ENCODE measurements around the gene SYNDIG1.

Gene SYNDIG1

DNA sequence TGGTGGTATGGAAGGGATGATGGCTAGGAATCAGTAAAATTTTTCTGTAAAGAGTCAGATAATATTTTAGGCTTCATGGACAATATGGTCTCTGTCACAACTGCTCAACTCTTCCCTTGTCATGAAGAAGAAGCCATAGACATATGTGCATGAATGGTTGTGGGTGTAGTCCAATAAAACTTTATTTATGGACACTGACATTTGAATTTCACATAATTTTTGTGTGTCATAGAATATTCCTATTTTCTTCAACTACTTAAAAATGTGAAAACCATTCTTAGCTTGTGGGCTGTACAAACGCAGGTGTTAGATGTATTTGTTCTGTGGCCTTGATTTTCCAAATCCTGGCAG, 59.9 kb downstream of the SYNDIG1 start:
- no peak for DNase-seq

- DNase-seq, result no peak
These were observed 60.8 kb downstream of the SYNDIG1 start for GRCh38 chr20:24530131-24530680.

GRCh38 chr20:24531202-24531601, 61.8 kb downstream of the SYNDIG1 start:
- DNase-seq, result no peak

GRCh38 chr20:24531631-24532419, 62.4 kb downstream of the SYNDIG1 start:
- DNase-seq, result no peak

DNA sequence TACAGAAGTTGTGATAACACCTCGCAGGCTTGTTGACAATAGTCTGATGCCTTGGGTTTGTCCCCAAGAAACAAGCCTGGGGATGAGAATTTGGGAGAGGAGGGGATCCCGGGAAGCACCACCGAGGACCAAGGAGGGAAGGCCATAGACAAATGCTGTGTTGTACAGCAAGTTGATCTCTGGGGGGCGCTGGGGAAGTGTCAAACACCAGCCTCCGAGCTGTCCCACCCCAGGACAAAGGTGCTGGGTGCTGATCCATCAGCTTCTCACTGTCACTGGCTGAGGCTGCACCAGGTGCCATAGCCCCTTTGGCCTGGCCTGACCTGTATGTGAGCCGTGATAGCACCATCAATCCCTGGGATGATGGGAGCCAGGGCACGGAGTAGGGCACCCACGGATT, 64.0 kb downstream of the SYNDIG1 start:
- no peak for DNase-seq

GRCh38 chr20:24534282-24534681, 64.9 kb downstream of the SYNDIG1 start:
- no peak for DNase-seq

GRCh38 chr20:24535941-24536730, 66.7 kb downstream of the SYNDIG1 start:
- DNase-seq, result no peak

GRCh38 chr20:24537210-24537609, 67.8 kb downstream of the SYNDIG1 start:
- no peak for DNase-seq

GRCh38 chr20:24542721-24543120, 73.3 kb downstream of the SYNDIG1 start:
- DNase-seq, result no peak

DNA sequence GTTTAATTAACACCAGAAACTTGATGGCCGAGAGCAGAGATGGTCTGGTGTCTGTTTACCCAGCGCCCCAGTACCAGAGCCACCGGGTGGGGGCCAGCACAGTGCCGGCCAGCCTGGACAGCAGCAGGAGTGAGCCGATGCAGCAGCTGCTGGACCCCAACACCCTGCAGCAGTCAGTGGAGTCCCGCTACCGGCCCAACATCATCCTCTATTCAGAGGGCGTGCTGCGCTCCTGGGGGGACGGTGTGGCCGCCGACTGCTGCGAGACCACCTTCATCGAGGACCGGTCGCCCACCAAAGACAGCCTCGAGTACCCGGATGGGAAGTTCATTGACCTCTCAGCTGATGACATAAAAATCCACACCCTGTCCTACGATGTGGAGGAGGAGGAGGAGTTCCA, 73.7 kb downstream of the SYNDIG1 start:
- no peak for DNase-seq

DNA sequence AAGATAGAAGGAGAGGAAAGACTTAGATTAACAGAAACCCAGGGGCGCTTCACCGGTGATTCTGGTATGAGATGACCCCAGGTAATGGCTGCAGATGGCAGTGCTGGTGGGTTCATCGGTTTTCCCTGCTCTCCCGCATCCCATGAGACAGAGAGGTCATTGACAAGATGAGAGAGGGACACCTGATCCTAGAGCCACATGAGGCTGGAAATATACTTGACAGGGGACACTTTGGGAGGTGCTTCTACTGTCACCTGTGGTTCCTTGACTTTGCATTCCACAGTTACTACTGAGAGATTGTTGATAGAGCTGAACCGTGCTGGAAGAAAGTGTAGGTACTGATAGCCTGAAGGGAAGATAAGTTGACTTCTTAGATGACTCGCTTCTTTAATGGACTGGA, 74.3 kb downstream of the SYNDIG1 start:
- DNase-seq, result no peak

DNA sequence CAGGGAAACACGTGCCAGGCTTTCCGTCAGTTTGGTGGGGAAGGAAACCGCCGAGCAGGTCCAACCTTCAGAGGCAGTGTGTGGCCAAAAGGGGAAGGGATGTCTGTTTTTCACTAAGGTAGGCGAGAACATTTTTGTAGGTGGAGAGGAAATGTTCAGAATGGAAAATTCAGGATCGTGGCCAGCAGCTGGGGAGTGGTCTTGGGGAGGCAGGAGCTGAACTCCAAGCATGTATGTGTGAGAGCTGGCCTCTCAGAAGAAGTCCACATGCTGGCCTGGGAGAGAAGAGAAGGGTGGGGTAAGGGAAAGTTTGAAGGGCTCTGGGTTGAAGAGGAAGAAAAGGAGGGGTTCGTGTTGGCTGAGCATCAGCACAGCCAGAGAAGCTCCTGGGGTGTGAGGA, 74.9 kb downstream of the SYNDIG1 start:
- no peak for DNase-seq

DNA sequence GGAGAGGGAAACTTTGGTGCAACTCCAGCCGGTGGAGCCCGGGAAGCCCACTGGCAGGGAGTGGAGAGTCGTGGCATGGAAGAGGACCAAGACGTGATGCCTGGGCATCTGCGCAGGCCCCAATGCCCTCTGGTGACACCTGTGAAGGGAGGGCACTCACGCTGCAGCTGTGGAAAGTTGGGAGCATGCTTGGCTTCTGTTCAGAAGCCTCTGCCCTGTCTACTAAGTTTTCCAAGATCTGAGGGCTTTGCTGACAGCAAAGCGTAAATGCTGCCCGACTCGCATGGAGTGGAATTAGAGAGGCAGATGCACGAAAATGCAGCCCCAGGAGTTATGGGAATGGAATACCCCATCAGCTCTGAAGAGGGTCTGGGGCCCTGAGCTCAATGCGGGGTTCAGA, 75.7 kb downstream of the SYNDIG1 start:
- no peak for DNase-seq

DNA sequence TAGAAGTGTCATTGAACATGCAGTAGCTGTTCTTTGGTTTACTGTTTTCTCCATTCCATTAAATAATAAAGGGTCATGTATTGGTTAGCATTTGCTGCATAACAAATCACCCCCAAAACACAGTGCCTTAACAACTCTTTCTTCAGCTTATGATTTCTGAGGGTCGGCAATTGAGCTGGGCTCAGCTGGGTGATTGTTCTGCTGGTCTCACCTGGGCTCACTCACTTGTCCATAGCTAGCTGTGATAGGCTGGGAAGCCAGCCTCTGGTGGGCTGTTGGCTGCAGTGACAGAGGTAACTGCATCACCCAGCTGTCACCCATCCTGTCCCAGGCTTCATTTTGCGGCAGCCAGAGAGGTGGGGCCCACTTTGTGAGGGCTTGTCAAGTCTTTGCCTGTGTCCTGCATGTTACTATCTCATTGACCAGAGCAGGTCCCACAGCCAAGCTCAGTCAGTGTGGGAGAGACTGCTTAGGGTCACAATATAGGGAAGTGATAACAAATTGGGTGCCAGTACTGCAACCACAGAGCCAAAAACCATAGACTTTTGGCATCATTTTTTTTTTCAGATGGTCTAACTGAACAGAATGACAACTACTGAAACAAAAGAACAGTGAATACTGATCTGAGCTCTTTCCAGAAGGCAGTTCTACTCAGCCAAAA, 76.9 kb downstream of the SYNDIG1 start:
- no peak for DNase-seq

DNA sequence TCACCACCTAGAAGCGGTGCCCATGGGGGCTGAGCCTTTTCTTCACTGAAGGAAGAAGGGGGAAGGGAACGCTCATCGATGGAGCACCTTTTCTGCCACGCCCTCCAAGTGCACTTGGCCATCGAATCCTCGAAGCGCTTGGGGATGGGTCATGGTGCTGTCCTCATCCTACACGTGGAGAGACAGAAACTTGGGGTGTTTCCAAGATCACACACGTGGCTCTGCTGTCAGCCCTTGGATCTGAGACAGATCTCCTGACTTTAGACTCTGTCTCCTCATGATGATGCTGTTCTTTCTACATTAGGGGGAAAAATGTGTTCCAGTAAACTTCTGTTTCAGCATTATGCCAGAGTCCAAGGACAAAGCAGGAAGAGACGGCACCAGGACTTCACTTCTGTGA, 78.5 kb downstream of the SYNDIG1 start:
- DNase-seq, result no peak

DNA sequence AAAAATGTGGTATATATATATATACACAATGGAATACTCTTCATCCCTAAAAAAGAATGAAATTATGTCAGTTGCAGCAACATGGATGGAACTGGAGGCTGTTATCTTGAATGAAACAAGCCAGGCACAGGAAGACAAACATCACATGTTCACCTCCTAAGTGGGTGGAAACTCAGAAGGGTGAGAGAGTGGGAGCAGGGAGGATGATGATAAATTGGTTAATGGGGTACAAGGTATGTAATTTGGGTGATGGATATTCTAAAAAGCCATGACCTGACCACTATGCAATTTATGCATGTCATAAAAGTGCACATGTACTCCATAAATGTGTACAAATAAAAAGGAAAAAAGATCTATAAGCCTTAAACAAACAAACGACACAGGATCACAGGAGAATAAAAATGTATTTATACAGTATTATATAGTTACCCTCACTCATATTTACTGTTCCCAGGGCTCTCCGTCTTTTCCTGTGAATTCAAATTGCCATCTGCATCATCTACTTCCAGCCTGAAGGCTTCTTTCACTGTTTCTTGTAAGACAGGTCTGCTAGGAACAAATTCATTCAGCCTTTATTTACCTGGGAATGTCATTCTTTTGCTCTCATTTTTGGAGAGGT, 89.8 kb downstream of the SYNDIG1 start:
- no peak for DNase-seq

DNA sequence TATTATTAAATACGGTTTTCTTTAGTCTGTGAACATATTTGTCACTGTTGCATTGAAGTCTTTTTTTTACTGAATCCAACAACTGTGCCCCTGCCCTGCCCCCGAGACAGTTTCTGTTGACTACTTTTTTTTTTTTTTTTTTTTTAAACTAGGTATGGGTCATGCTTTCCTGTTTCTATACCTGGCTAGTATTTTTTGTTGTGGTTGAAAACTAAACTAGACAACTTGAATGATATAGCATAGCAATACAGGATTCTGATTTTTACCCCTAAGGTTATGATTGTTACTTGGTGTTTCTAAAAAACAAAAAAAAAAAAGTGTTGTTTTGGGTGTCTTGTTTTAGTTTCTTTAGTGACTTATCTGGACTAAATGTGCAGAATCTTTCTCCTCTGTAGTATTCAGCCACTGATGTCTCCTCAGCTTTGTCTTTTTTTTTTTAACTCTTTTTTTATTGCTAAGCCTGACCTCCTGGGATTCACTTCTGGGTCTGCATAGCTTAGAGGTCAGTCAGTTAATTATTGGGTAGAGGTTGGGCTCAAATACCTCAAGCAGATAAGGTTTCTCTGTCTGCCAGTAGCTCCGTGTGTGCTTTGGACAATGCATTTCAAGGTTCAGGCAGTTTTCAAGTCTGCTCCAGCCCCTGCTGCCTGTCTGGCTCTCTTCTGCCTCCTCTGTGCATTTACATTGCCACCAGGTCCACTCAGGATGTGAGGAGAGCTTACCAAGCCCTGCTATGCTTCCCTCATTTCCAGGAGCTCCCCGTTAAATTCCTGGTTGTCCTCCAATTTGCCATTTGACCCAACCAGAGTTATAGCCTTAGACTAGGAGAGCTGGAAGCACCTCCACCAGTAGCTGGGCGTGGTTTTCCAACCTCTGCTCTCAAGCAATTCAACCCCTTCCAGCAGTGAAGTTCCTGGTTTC, 91.4 kb downstream of the SYNDIG1 start:
- DNase-seq, result no peak

- no peak for DNase-seq
These were observed 96.5 kb downstream of the SYNDIG1 start for GRCh38 chr20:24565835-24566351.

GRCh38 chr20:24566656-24567055, 97.2 kb downstream of the SYNDIG1 start:
- DNase-seq, result no peak

GRCh38 chr20:24567508-24567907, 98.1 kb downstream of the SYNDIG1 start:
- no peak for DNase-seq

GRCh38 chr20:24568842-24569241, 99.4 kb downstream of the SYNDIG1 start:
- DNase-seq, result no peak

- no peak for DNase-seq
These were observed 101.7 kb downstream of the SYNDIG1 start for GRCh38 chr20:24571159-24571558.
